T-helper 17 cell (primary cell): Measurements from ENCODE around the gene CAMK2N2. TPM values are rescaled to one million over a fixed set of nuclear protein-coding genes. Genes with fewer than 3 reads are reported as not detected.

ENCODE experiments used
- ATAC-seq: fragments of 150-1000 bp; cut with Tn5 transposase; 2 replicates; pipeline ENCODE4 v1.10.0; 2021; ENCODE audit warnings: mild to moderate bottlenecking, moderate library complexity
- DNase-seq, 3 donors: peaks; one replicate each; pipeline versions ENCODE4 v3.0.0 to v3.0.0-alpha.2; 2020 to 2021
- H3K9me3 ChIP-seq: one replicate; pipeline ENCODE4 v1.7.0; 2013; ENCODE audit warnings: low read length, mild to moderate bottlenecking; ENCODE audit not compliant: control insufficient read depth, poor library complexity, severe bottlenecking
- H3K27ac Mint-ChIP-seq: one replicate; pipeline ENCODE4 v1.8.0; 2022; ENCODE audit warnings: mild to moderate bottlenecking, moderate library complexity, mixed read lengths
- H3K27me3 Mint-ChIP-seq: one replicate; pipeline ENCODE4 v1.8.0; 2022; ENCODE audit warnings: mixed read lengths
- H3K36me3 Mint-ChIP-seq: one replicate; pipeline ENCODE4 v1.8.0; 2022; ENCODE audit warnings: low read depth, mixed read lengths
- H3K4me1 Mint-ChIP-seq: one replicate; pipeline ENCODE4 v1.8.0; 2022; ENCODE audit warnings: mild to moderate bottlenecking, mixed read lengths
- H3K4me3 Mint-ChIP-seq: one replicate; pipeline ENCODE4 v1.8.0; 2022; ENCODE audit warnings: mild to moderate bottlenecking, moderate library complexity, mixed read lengths
- total RNA-seq, 4 donors: library from RNA in 2 of 4; stranded (reverse) in 2 of 4; gene quantifications; one replicate each; pipeline ENCODE4 v1.2.3 and lab custom pipeline; 2022 to 2026

CAMK2N2 gene
- total RNA-seq, 2 donors from 2014 or later = 0.20 to 0.31 TPM

DNA sequence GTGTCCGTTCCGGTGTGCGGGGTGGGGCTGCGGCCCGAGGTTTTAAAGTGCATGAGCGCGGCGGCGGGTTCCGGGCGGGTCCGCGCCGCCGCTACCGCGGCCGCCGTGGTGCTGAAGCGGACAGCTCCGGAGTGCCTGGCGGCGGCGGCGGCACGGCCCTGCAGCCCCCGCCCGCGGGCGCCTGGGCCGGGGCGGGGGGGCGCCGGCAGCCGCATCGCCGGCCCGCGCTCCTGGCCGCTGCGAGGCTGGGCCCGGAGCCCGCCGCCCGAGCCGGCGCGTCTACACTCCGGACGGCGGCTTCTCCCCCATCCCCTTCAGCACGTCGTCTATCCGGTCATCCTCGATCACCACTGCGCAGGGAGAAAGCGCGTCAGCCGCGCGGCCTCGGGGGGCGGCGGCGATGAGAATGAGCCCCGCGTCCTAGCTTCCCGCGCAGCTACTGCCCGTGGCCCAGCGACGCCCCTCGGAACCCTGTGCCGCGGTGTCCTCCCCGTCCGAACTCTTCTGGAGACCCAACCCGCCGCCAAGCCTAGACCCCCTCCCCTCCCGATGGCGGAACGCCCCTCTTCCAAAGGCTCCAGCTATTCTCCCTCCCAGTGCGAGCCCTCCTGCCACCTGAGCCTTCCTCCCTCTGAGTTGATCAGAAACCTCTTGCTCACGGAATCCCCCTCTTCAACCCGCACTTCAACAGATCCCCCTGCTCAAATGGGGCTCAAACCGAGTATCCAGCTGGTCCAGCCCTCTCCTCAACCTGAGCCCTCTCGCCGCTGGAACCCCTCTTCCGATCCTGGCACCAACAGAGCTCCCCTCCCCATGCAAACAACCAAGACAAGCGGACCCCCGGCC, 1.3 kb downstream of the CAMK2N2 start:
- peaks cover 22% of the 10 kb centered on the region for H3K4me1 Mint-ChIP-seq
- peak; percentile 69 for ATAC-seq

DNA sequence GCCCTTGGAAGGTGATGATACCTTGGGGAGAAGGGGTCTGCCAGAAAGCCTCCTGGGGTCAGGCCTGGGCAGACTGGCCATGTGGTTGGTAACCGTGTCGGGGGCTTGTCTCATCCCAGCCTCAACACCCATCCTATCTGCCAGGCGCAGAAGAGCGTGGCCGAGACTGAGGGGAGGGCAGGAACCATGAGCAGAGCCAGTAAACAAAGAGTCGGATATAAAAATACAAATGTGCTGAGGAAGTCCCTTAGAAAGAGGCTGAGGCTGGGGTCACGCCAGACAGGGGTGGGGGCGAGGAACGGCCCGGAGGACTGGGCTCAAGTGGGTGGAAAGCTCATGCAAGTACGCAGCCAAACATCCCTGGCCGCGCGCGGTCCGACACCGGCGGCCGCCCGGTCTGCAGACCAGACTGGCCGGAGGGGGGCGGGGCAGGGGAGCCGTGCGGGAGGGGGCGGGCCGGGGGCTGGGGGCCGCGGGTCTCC, 1.9 kb downstream of the CAMK2N2 start:
- Mint-ChIP-seq H3K27ac (peak overlapping the region; percentile 45), H3K4me3 (peak overlapping the region; percentile 90), H3K36me3 (peaks cover 5% of the 10 kb centered on the region), H3K4me1 (peaks cover 22% of the 10 kb centered on the region), H3K27me3 (no peaks in the 10 kb centered on the region)
- ATAC-seq (no peak), DNase-seq (no peak)
- no peaks in the 10 kb centered on the region for H3K9me3 ChIP-seq

More for the DNA sequence above, 1.3 kb downstream of the CAMK2N2 start:
- H3K4me3 Mint-ChIP-seq = peak overlapping the region; percentile 98
- no peaks in the 10 kb centered on the region for H3K9me3 ChIP-seq
- peaks cover 5% of the 10 kb centered on the region for H3K36me3 Mint-ChIP-seq
- no peaks in the 10 kb centered on the region for H3K27me3 Mint-ChIP-seq
- DNase-seq = peak; percentile 22 to 48 (median 41)
- H3K27ac Mint-ChIP-seq = peak overlapping the region; percentile 45

DNA sequence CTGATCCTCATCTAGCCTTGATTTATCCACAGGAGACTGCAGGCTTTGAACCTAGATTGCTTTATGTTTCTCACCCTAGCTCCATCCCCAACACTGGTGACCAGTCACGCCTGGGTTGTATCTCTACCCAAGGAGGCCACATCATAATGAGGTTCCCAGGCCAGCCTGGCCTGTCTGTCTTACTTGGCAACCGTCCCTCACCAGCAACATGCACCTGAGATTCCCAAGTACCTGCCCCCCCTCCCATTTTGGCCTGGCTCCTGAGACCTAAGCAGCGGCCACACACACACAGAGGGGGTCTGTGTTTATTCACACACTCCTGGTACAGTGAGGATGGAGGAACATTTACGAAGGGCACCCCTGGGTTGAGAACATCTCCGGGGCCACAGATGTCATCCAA, 2.4 kb downstream of the CAMK2N2 start:
- DNase-seq = no peak
- Mint-ChIP-seq H3K36me3 (peaks cover 5% of the 10 kb centered on the region), H3K27me3 (no peaks in the 10 kb centered on the region), H3K27ac (peak overlapping the region; percentile 45), H3K4me1 (peaks cover 22% of the 10 kb centered on the region), H3K4me3 (no peak overlapping the region)
- ATAC-seq = no peak
- no peaks in the 10 kb centered on the region for H3K9me3 ChIP-seq

DNA sequence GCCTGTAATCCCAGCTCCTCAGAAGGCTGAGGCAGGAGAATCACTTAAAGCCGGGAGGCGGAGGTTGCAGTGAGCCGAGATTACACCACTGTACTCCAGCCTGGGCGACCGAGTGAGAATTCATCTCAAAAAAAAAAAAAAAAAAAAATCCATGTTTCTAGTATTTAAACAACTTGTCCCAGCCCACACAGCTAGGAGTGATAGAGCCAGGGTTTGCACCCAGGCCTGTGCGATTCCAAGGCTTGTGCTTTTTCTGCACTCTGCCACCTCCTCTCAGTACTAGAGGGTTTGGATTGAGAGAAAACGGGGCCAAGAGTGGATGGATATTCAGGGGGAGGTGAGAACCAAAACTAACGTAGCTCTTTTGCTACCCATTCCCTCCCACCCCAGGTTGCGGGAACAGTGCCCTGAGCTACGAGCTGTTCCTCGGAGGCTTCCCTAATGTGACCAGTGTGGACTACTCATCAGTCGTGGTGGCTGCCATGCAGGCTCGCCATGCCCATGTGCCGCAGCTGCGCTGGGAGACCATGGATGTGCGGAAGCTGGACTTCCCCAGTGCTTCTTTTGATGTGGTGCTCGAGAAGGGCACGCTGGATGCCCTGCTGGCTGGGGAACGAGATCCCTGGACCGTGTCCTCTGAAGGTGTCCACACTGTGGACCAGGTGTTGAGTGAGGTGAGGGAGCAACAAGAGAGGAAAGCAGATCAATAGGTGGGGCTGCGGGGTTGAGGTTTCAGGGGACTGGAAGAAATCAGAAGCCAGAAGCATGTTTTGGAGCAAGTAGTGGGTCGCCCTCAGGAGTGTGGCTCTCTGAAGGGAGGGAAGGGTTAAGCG, 4.1 kb downstream of the CAMK2N2 start:
- ATAC-seq = no peak
- H3K4me1 Mint-ChIP-seq = peaks cover 18% of the 10 kb centered on the region
- H3K4me3 Mint-ChIP-seq = no peak overlapping the region
- no peak for DNase-seq
- H3K9me3 ChIP-seq = no peaks in the 10 kb centered on the region
- no peaks in the 10 kb centered on the region for H3K27me3 Mint-ChIP-seq
- peaks cover 5% of the 10 kb centered on the region for H3K36me3 Mint-ChIP-seq
- H3K27ac Mint-ChIP-seq = peak overlapping the region; percentile 3

DNA sequence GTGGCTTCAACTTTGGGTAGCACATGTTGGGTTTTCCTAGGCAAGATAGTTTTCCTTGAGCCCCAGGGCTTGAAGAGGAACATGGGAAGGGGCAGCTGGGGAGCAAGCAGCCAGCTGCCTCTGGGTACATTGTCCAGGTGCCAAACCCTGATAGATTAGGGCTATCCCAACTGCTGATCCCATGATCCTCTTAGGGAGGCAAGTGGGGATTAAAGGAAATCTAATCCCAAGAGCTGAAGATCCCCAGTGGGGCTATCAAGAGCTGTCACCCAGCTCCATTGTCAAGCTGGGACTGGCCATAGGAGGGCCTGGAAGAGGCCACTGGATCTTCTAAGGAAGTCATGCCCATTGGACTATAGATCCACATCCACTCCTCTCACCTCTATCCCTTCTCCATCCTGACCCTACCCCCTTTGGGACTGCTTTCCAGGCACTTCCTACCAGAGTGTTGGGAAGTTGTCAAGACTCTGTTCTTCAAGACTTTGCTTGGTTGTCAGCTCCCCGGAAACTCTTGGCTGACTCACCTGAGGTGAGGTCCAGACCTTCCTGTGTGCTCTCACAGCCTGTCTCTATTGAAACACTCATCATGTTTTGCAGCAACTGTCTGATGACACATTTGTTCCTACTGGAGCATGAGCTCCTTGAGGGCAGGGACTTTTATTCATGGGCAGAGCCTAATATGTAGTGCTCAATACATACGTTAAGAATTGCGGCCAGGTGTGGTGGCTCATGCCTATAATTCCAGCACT, 5.9 kb downstream of the CAMK2N2 start:
- H3K4me1 Mint-ChIP-seq = peaks cover 9% of the 10 kb centered on the region
- H3K27me3 Mint-ChIP-seq = no peaks in the 10 kb centered on the region
- no peak overlapping the region for H3K4me3 Mint-ChIP-seq
- no peak overlapping the region for H3K27ac Mint-ChIP-seq
- DNase-seq = no peak
- ATAC-seq = no peak
- peaks cover 2% of the 10 kb centered on the region for H3K36me3 Mint-ChIP-seq
- no peaks in the 10 kb centered on the region for H3K9me3 ChIP-seq

DNA sequence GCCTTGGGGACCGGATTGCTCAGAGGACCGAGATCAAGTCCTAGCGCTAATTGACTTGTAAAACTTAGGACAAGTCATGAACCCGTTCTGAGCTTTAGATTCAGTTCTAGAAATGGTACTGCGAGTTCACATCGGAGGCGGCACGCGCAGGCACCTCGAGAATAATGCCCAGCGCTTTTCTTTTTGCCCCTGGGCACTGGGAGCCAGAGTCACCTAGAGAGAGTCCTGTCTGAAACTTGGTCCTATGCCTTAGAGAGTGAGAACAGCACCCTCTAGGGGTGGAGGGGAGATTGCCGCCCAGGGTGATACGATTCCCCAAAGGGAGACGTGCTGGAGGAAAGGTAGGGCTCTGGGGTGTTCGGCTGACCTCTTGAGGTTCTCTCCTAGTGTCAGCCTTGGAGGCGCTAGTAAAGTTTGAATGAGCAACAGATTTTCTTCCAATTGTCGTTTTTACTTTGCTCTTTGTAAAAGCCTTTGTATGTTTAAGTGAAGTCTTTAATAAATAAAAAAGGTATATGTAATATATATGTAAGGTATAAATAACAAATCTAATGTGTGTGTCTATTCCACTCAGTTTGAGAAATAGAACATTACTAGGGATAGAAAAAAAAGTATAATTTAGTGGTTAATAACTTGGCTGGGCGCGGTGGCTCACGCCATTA, 11.1 kb downstream of the CAMK2N2 start:
- peak overlapping the region; percentile 98 for H3K4me3 Mint-ChIP-seq
- H3K4me1 Mint-ChIP-seq = peaks cover 19% of the 10 kb centered on the region
- H3K27me3 Mint-ChIP-seq = no peaks in the 10 kb centered on the region
- peak; percentile 68 for ATAC-seq
- peak; percentile 64 to 87 (median 76) for DNase-seq
- H3K36me3 Mint-ChIP-seq = peaks cover 4% of the 10 kb centered on the region
- no peaks in the 10 kb centered on the region for H3K9me3 ChIP-seq
- H3K27ac Mint-ChIP-seq = peak overlapping the region; percentile 99

DNA sequence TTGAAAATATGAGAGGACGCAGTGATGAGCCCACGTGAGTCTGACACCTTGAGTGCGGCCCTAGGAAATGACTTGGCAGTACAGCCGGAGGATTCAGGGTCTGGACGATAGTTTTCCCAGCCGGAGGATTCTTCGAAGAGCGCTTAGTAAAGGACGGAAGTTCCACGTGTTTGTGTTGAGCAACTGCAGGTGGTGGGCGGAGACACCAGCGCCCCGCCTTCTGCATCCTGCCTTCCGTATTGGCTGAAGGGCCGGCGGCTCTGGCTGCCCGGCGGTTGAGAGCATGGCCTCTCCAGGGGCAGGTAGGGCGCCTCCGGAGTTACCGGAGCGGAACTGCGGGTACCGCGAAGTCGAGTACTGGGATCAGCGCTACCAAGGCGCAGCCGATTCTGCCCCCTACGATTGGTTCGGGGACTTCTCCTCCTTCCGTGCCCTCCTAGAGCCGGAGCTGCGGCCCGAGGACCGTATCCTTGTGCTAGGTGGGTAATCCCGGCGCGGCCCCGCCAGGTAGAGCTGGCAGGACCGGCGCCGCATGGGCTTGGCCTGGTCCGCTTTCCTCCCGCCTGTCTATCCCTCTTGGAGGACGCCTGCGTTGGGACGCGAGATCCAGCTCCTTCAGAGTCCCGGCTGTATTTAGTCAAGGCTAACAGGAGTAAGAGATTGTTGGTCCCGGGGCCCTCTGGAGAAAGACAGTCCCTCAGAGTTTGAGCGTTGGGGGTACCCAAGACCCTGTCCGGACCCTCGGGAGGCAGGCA, 11.8 kb downstream of the CAMK2N2 start, which contains the start of gene EEF1AKMT4:
Gene EEF1AKMT4 (plus strand): TSS at position 261 of the 755 bp plus-strand sequence. CDS start 23 bp downstream, at position 284.
- DNase-seq = peak; percentile 92 to 96 (median 92)
- H3K27ac Mint-ChIP-seq = peak within 1 kb of the TSS; percentile 99
- no peaks in the 10 kb centered on the region for H3K9me3 ChIP-seq
- peaks cover 24% of the 10 kb centered on the region for H3K4me1 Mint-ChIP-seq
- H3K4me3 Mint-ChIP-seq = peak within 1 kb of the TSS; percentile 98
- H3K27me3 Mint-ChIP-seq = no peaks in the 10 kb centered on the region
- peak; percentile 89 for ATAC-seq
- peaks cover 10% of the 10 kb centered on the region for H3K36me3 Mint-ChIP-seq

DNA sequence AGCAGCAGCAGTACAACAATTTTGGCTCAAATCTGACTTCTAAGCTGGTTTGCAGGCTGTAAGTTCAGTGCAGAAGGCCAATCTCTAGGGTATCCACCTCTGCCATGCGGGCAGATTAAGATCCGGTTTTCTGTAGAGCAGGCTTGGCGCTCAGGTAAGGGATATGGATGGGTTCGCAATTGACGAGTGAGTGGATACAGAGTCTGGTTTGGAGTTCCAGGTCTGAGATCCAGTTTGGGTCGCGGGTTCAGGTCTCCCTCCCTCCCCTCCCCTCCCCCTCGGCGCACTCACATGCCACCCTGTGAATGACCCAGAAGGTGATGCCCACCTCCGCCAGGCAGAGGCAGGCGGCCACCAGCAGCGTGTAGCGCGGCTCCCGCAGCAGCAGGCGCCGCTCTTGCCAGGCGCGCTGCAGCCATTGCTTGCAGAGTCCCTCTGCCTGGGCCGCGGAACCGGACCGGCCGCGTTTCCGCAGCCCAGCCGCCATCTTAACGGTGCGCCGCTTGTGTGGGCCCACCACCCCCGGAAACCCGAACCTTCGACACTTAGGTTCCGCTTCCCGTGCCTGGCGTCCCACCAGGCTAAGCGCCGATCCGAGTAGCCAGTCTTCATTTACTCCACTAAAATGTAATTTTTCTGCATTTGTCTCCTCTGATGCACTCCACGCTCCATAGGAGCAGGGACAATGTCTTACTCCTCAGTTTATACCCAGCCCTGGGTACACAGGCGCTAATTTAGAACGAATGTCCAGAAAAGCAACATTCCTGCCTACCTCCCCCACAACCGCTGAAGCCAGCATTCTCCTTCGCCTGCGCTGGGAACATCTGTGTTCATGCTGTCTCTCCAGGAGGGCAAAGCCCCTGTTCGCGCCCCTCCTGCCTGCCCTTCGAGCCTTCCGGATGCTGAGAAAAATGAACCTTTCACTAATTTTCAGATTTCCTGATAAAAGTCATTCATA, 12.6 kb downstream of the CAMK2N2 start, which contains the start of gene ALG3:
Gene ALG3 (minus strand): TSS at position 509 of the 958 bp plus-strand sequence. CDS start 22 bp downstream, at position 487.
- ATAC-seq (peak; percentile 57), DNase-seq (peak; percentile 76 to 83 (median 76))
- H3K4me1 Mint-ChIP-seq = peaks cover 24% of the 10 kb centered on the region
- H3K4me3 Mint-ChIP-seq = peak within 1 kb of the TSS; percentile 98
- no peaks in the 10 kb centered on the region for H3K9me3 ChIP-seq
- peaks cover 10% of the 10 kb centered on the region for H3K36me3 Mint-ChIP-seq
- H3K27me3 Mint-ChIP-seq = no peaks in the 10 kb centered on the region
- peak within 1 kb of the TSS; percentile 99 for H3K27ac Mint-ChIP-seq

DNA sequence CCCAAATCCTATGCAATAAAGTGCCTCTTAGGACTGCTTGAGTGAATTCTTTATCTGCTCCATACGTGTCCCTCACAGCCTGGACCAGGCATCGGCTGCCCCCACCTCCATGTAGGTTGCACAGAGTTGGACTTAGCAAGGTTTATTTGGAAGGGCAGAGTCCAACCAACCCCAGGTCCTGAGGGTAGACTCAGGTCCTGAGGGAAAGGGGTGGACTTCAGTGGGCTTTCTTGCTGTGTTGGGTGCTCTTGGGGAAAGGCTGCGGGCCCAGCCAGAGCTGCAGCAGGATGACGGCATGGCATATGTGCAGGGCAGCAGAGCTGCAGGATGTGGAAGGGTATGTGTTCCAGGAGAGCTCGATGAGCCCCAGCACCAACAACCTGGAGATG, 19.1 kb downstream of the CAMK2N2 start:
- Mint-ChIP-seq H3K4me1 (peaks cover 14% of the 10 kb centered on the region), H3K4me3 (no peak overlapping the region), H3K36me3 (peaks cover 12% of the 10 kb centered on the region), H3K27ac (no peak overlapping the region), H3K27me3 (no peaks in the 10 kb centered on the region)
- DNase-seq (no peak), ATAC-seq (no peak)
- H3K9me3 ChIP-seq = no peaks in the 10 kb centered on the region

DNA sequence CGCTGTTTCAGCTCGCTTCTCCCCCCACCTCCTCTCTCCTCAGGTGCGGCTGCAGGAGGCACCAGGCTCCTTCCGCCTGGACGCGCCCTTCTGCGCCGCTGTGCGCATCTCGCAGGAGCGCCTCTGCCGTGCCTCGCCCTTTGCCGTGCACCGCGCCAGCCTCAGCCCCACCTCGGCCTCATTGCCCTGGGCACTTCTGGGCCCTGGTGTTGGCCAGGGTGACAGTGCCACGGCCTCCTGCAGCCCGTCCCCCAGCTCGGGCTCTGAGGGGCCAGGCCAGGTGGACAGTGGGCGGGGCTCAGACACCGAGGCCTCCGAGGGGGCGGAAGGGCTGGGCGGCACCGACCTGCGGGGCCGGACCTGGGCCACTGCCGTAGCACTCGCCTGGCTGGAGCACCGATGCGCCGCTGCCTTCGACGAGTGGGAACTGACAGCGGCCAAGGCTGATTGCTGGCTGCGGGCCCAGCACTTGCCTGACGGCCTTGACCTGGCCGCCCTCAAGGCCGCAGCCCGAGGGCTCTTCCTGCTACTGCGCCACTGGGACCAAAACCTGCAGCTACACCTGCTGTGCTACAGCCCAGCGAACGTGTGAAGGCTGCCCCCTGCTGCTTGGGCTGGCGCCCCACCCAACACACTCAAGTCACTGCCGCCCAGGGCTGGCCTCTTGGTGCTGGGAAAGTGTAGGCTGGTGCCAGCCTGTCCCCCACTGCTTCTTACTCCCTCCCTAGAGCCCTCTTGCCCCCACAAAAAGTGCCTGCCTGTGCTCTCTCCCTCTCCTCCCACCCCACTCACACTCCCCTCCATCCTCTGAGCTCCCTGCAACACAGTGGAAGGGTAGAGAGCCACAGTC, 19.7 kb downstream of the CAMK2N2 start:
- Mint-ChIP-seq H3K27ac (no peak overlapping the region), H3K27me3 (no peaks in the 10 kb centered on the region), H3K4me3 (no peak overlapping the region), H3K4me1 (peaks cover 14% of the 10 kb centered on the region), H3K36me3 (peaks cover 12% of the 10 kb centered on the region)
- DNase-seq (no peak), ATAC-seq (peak; percentile 39)
- no peaks in the 10 kb centered on the region for H3K9me3 ChIP-seq
